Keratinocyte (primary cell): ENCODE results near the gene KCNQ1OT1. TPM values are rescaled to one million over a fixed set of nuclear protein-coding genes. Genes with fewer than 3 reads are reported as not detected.

ENCODE experiments used
- DNase-seq: peaks from one replicate; pipeline ENCODE4 v3.0.0-alpha.2; 2011; ENCODE audit warnings: low read depth, missing footprints, low spot score
- FAIRE-seq: peaks from 2 replicates; lab custom pipeline; 2011; peaks lifted over from hg19 to GRCh38; lab: Jason Lieb, UNC
- H2AFZ ChIP-seq: 2 replicates; pipeline ENCODE4 v1.6.0; 2012; ENCODE audit warnings: low read length, control low read depth, inconsistent platforms; ENCODE audit not compliant: control insufficient read depth
- H3K27ac ChIP-seq: 2 replicates; pipeline ENCODE4 v1.5.1; 2011; ENCODE audit warnings: low read length; ENCODE audit not compliant: control insufficient read depth, insufficient read depth
- H3K27me3 ChIP-seq: 3 replicates; pipeline ENCODE4 v1.6.0; 2011; ENCODE audit warnings: low read length; ENCODE audit not compliant: control insufficient read depth, insufficient read depth; ENCODE audit errors: extremely low read depth
- H3K36me3 ChIP-seq, 2 experiments: 2 replicates in 1 of 2; 3 replicates in 1 of 2; pipeline ENCODE4 v1.5.1; 2011; ENCODE audit warnings: low read length in 2 of 2, mild to moderate bottlenecking in 1 of 2; ENCODE audit not compliant: control insufficient read depth in 2 of 2, insufficient read depth in 2 of 2; ENCODE audit errors: extremely low read depth in 1 of 2
- H3K4me1 ChIP-seq: 3 replicates; pipeline ENCODE4 v1.5.1; 2011; ENCODE audit warnings: low read length; ENCODE audit not compliant: control insufficient read depth, insufficient read depth; ENCODE audit errors: extremely low read depth
- H3K4me2 ChIP-seq: 3 replicates; pipeline ENCODE4 v1.6.0; 2011; ENCODE audit warnings: low read depth, low read length; ENCODE audit not compliant: control insufficient read depth, insufficient read depth; ENCODE audit errors: extremely low read depth
- H3K4me3 ChIP-seq, 3 experiments: fragments of 200-600 bp in 1 of 3; sonication (generic) in 1 of 3; 2 replicates in 2 of 3; 3 replicates in 1 of 3; pipeline ENCODE4 v1.5.1; 2011 to 2016; ENCODE audit warnings: low read length in 3 of 3, mild to moderate bottlenecking in 3 of 3, control low read depth in 2 of 3, inconsistent platforms in 1 of 3, low read depth in 1 of 3, mixed read lengths in 1 of 3, mixed run types in 1 of 3, moderate library complexity in 1 of 3; ENCODE audit not compliant: control insufficient read depth in 2 of 3, insufficient read depth in 2 of 3; ENCODE audit errors: extremely low read depth in 1 of 3
- H3K79me2 ChIP-seq: 2 replicates; pipeline ENCODE4 v1.6.0; 2012; ENCODE audit warnings: low read length; ENCODE audit not compliant: control insufficient read depth, insufficient read depth
- H3K9ac ChIP-seq: 3 replicates; pipeline ENCODE4 v1.6.0; 2011; ENCODE audit warnings: low read length; ENCODE audit not compliant: control insufficient read depth, insufficient read depth; ENCODE audit errors: extremely low read depth
- H3K9me1 ChIP-seq: 3 replicates; pipeline ENCODE4 v1.6.0; 2011; ENCODE audit warnings: low read length; ENCODE audit not compliant: control insufficient read depth, insufficient read depth; ENCODE audit errors: extremely low read depth
- H3K9me3 ChIP-seq: 2 replicates; pipeline ENCODE4 v1.5.1; 2012; ENCODE audit warnings: low read depth, low read length; ENCODE audit not compliant: control insufficient read depth
- H4K20me1 ChIP-seq: 3 replicates; pipeline ENCODE4 v1.6.0; 2011; ENCODE audit warnings: low read length; ENCODE audit not compliant: control insufficient read depth, insufficient read depth; ENCODE audit errors: extremely low read depth
- EZH2 ChIP-seq: IDR thresholded peaks from one replicate; pipeline ENCODE4 v1.6.1; 2012; ENCODE audit warnings: inconsistent platforms, mild to moderate bottlenecking, low read length, moderate library complexity
- dilution Hi-C: fragments of 300-500 bp; cut with MboI; formaldehyde crosslinking; loops from one replicate; pipeline ENCODE4 v1.7.0; 2020; ENCODE audit warnings: low sequenced_read_pairs; ENCODE audit not compliant: extremely low pct_ligation_motif_present
- polyA plus RNA-seq, 5 experiments: library from polyadenylated mRNA; depleted of rRNA in 3 of 5; stranded (reverse) in 3 of 5; stranded (forward) in 1 of 5; unstranded in 1 of 5; fragments of >200 nt; gene quantifications; 1 replicate in 1 of 5; 2 replicates in 3 of 5; 3 replicates in 1 of 5; pipeline versions ENCODE4 v1.2.1 to v1.2.3, GENCODE V29; 2011 to 2012; ENCODE audit warnings: missing spikeins in 2 of 5, low read depth in 1 of 5, low replicate concordance in 1 of 5
- TF ChIP-seq, protein P1 (sequence below), 3 experiments: IDR thresholded peaks in 1 of 3; conservative IDR thresholded peaks in 1 of 3; optimal IDR thresholded peaks in 1 of 3; 2 replicates in 2 of 3; 3 replicates in 1 of 3; pipeline versions ENCODE3 to v1.5.1; 2011; ENCODE audit warnings: low read length in 3 of 3, mild to moderate bottlenecking in 3 of 3, moderate library complexity in 2 of 3, control low read depth in 1 of 3, inconsistent platforms in 1 of 3; ENCODE audit not compliant: insufficient read depth in 2 of 3; ENCODE audit errors: extremely low read depth in 1 of 3

Gene KCNQ1OT1
- polyA plus RNA-seq, 1 donor (not counting 4 experiments of a cell fraction or from before 2014, with no cell fraction given), result 0.07 TPM

GRCh38 chr11:2582946-2583604 lies 116.7 kb downstream of the KCNQ1OT1 start:
- H3K9me1 ChIP-seq, result no peaks in the 10 kb centered on the region
- no peaks in the 10 kb centered on the region for H4K20me1 ChIP-seq
- no peak overlapping the region for H3K4me3 ChIP-seq
- H2AFZ ChIP-seq, result no peak overlapping the region
- no peaks in the 10 kb centered on the region for H3K79me2 ChIP-seq
- H3K27ac ChIP-seq, result no peak overlapping the region
- no peaks in the 10 kb centered on the region for H3K36me3 ChIP-seq
- H3K9ac ChIP-seq, result no peak overlapping the region
- FAIRE-seq (no peak), DNase-seq (no peak)
- no peak overlapping the region for H3K4me2 ChIP-seq
- dilution Hi-C loops, result no loop called here
- H3K9me3 ChIP-seq, result no peaks in the 10 kb centered on the region
- no peaks in the 10 kb centered on the region for H3K4me1 ChIP-seq
- H3K27me3 ChIP-seq, result no peaks in the 10 kb centered on the region
- TF ChIP-seq, protein P1, sequence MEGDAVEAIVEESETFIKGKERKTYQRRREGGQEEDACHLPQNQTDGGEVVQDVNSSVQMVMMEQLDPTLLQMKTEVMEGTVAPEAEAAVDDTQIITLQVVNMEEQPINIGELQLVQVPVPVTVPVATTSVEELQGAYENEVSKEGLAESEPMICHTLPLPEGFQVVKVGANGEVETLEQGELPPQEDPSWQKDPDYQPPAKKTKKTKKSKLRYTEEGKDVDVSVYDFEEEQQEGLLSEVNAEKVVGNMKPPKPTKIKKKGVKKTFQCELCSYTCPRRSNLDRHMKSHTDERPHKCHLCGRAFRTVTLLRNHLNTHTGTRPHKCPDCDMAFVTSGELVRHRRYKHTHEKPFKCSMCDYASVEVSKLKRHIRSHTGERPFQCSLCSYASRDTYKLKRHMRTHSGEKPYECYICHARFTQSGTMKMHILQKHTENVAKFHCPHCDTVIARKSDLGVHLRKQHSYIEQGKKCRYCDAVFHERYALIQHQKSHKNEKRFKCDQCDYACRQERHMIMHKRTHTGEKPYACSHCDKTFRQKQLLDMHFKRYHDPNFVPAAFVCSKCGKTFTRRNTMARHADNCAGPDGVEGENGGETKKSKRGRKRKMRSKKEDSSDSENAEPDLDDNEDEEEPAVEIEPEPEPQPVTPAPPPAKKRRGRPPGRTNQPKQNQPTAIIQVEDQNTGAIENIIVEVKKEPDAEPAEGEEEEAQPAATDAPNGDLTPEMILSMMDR (optimal IDR thresholded peaks at IDR 0.05 in 1 of 3, IDR thresholded peaks at IDR 0.05 in 1 of 3, conservative IDR thresholded peaks at IDR 0.05 in 1 of 3; ENCODE audit: extremely low read depth in 1 of 3, insufficient read depth in 2 of 3, low read length in 3 of 3), result no peak
- no peak for TF ChIP-seq EZH2

GRCh38 chr11:2582351-2582945 lies 117.3 kb downstream of the KCNQ1OT1 start:
- no peak overlapping the region for H3K4me3 ChIP-seq
- no peaks in the 10 kb centered on the region for H3K79me2 ChIP-seq
- no peaks in the 10 kb centered on the region for H3K27me3 ChIP-seq
- H2AFZ ChIP-seq, result no peak overlapping the region
- TF ChIP-seq, protein P1 (optimal IDR thresholded peaks at IDR 0.05 in 1 of 3, IDR thresholded peaks at IDR 0.05 in 1 of 3, conservative IDR thresholded peaks at IDR 0.05 in 1 of 3; ENCODE audit: extremely low read depth in 1 of 3, insufficient read depth in 2 of 3, low read length in 3 of 3), result no peak
- no peaks in the 10 kb centered on the region for H3K9me3 ChIP-seq
- no peaks in the 10 kb centered on the region for H3K36me3 ChIP-seq
- no peak overlapping the region for H3K9ac ChIP-seq
- no peaks in the 10 kb centered on the region for H4K20me1 ChIP-seq
- H3K9me1 ChIP-seq, result no peaks in the 10 kb centered on the region
- H3K4me2 ChIP-seq, result no peak overlapping the region
- no peak overlapping the region for H3K27ac ChIP-seq
- dilution Hi-C loops, result no loop called here
- FAIRE-seq (no peak), DNase-seq (no peak)
- no peaks in the 10 kb centered on the region for H3K4me1 ChIP-seq
